Activated T-helper 17 cell treated with anti-CD3 and anti-CD28 coated beads, Interleukin-2, amount 50 U/mL, for 72 hours (primary cell): Measurements from ENCODE around the gene SDK1. TPM values are rescaled to one million over a fixed set of nuclear protein-coding genes. Genes with fewer than 3 reads are reported as not detected.

ENCODE experiments used
- ATAC-seq: fragments of 150-1000 bp; cut with Tn5 transposase; replicated peaks from 2 replicates; pipeline ENCODE4 v1.10.0; 2021; ENCODE audit warnings: mild to moderate bottlenecking, moderate library complexity
- H3K27ac Mint-ChIP-seq: one replicate; pipeline ENCODE4 v1.8.0; 2022; ENCODE audit warnings: mixed read lengths
- H3K27me3 Mint-ChIP-seq: one replicate; pipeline ENCODE4 v1.8.0; 2022; ENCODE audit warnings: mixed read lengths
- H3K36me3 Mint-ChIP-seq: one replicate; pipeline ENCODE4 v1.8.0; 2022; ENCODE audit warnings: low read depth, mild to moderate bottlenecking, mixed read lengths
- H3K4me1 Mint-ChIP-seq: one replicate; pipeline ENCODE4 v1.8.0; 2022; ENCODE audit warnings: mixed read lengths
- H3K4me3 Mint-ChIP-seq: one replicate; pipeline ENCODE4 v1.8.0; 2022; ENCODE audit warnings: mild to moderate bottlenecking, mixed read lengths
- H3K9me3 Mint-ChIP-seq: one replicate; pipeline ENCODE4 v1.8.0; 2022; ENCODE audit warnings: mixed read lengths
- total RNA-seq, 2 donors: library from RNA; stranded (reverse); gene quantifications; one replicate each; pipeline ENCODE4 v1.2.3, GENCODE V29; 2022

SDK1 gene
- total RNA-seq, 2 donors from 2014 or later: 0.06 to 1.1 TPM

- Mint-ChIP-seq H3K36me3 (no peaks in the 10 kb centered on the region), H3K4me1 (no peaks in the 10 kb centered on the region), H3K4me3 (no peak overlapping the region), H3K27me3 (peaks cover 6% of the 10 kb centered on the region), H3K9me3 (no peaks in the 10 kb centered on the region), H3K27ac (no peak overlapping the region)
- no peak for ATAC-seq
Measured at GRCh38 chr7:3821488-3821887, 520.4 kb downstream of the SDK1 start.

- H3K4me1 Mint-ChIP-seq: no peaks in the 10 kb centered on the region
- H3K36me3 Mint-ChIP-seq: no peaks in the 10 kb centered on the region
- H3K27ac Mint-ChIP-seq: no peak overlapping the region
- H3K9me3 Mint-ChIP-seq: no peaks in the 10 kb centered on the region
- H3K27me3 Mint-ChIP-seq: peaks cover 10% of the 10 kb centered on the region
- no peak for ATAC-seq
- no peak overlapping the region for H3K4me3 Mint-ChIP-seq
Measured at GRCh38 chr7:3825491-3825890, 524.4 kb downstream of the SDK1 start.

- no peak overlapping the region for H3K4me3 Mint-ChIP-seq
- no peaks in the 10 kb centered on the region for H3K36me3 Mint-ChIP-seq
- H3K27ac Mint-ChIP-seq: no peak overlapping the region
- H3K9me3 Mint-ChIP-seq: no peaks in the 10 kb centered on the region
- peaks cover 12% of the 10 kb centered on the region for H3K27me3 Mint-ChIP-seq
- no peak for ATAC-seq
- H3K4me1 Mint-ChIP-seq: no peaks in the 10 kb centered on the region
Measured at GRCh38 chr7:3832199-3832598, 531.1 kb downstream of the SDK1 start.

- no peak overlapping the region for H3K4me3 Mint-ChIP-seq
- H3K4me1 Mint-ChIP-seq: no peaks in the 10 kb centered on the region
- peaks cover 8% of the 10 kb centered on the region for H3K27me3 Mint-ChIP-seq
- H3K9me3 Mint-ChIP-seq: no peaks in the 10 kb centered on the region
- H3K36me3 Mint-ChIP-seq: no peaks in the 10 kb centered on the region
- no peak overlapping the region for H3K27ac Mint-ChIP-seq
- no peak for ATAC-seq
Measured at GRCh38 chr7:3835109-3835508, 534.1 kb downstream of the SDK1 start.

GRCh38 chr7:3836855-3837254 lies 535.8 kb downstream of the SDK1 start:
- no peaks in the 10 kb centered on the region for H3K9me3 Mint-ChIP-seq
- peaks cover 8% of the 10 kb centered on the region for H3K27me3 Mint-ChIP-seq
- no peaks in the 10 kb centered on the region for H3K36me3 Mint-ChIP-seq
- H3K27ac Mint-ChIP-seq: no peak overlapping the region
- no peak overlapping the region for H3K4me3 Mint-ChIP-seq
- no peaks in the 10 kb centered on the region for H3K4me1 Mint-ChIP-seq
- ATAC-seq: no peak

- no peak overlapping the region for H3K4me3 Mint-ChIP-seq
- H3K27me3 Mint-ChIP-seq: no peaks in the 10 kb centered on the region
- no peaks in the 10 kb centered on the region for H3K36me3 Mint-ChIP-seq
- no peak for ATAC-seq
- H3K9me3 Mint-ChIP-seq: no peaks in the 10 kb centered on the region
- H3K27ac Mint-ChIP-seq: no peak overlapping the region
- no peaks in the 10 kb centered on the region for H3K4me1 Mint-ChIP-seq
Measured at GRCh38 chr7:3844540-3845151, 543.6 kb downstream of the SDK1 start.

GRCh38 chr7:3846738-3847137 lies 545.7 kb downstream of the SDK1 start:
- Mint-ChIP-seq H3K36me3 (no peaks in the 10 kb centered on the region), H3K4me1 (no peaks in the 10 kb centered on the region), H3K4me3 (no peak overlapping the region), H3K9me3 (no peaks in the 10 kb centered on the region), H3K27me3 (peaks cover 4% of the 10 kb centered on the region), H3K27ac (no peak overlapping the region)
- ATAC-seq: no peak

- peaks cover 6% of the 10 kb centered on the region for H3K27me3 Mint-ChIP-seq
- no peak for ATAC-seq
- no peaks in the 10 kb centered on the region for H3K9me3 Mint-ChIP-seq
- H3K4me1 Mint-ChIP-seq: no peaks in the 10 kb centered on the region
- no peaks in the 10 kb centered on the region for H3K36me3 Mint-ChIP-seq
- no peak overlapping the region for H3K27ac Mint-ChIP-seq
- H3K4me3 Mint-ChIP-seq: no peak overlapping the region
Measured at GRCh38 chr7:3847336-3847735, 546.3 kb downstream of the SDK1 start.

GRCh38 chr7:3859431-3859830 lies 558.4 kb downstream of the SDK1 start:
- ATAC-seq: no peak
- H3K27me3 Mint-ChIP-seq: peaks cover 17% of the 10 kb centered on the region
- H3K9me3 Mint-ChIP-seq: no peaks in the 10 kb centered on the region
- H3K4me1 Mint-ChIP-seq: no peaks in the 10 kb centered on the region
- H3K4me3 Mint-ChIP-seq: no peak overlapping the region
- H3K27ac Mint-ChIP-seq: no peak overlapping the region
- no peaks in the 10 kb centered on the region for H3K36me3 Mint-ChIP-seq

- no peaks in the 10 kb centered on the region for H3K36me3 Mint-ChIP-seq
- H3K4me1 Mint-ChIP-seq: no peaks in the 10 kb centered on the region
- H3K9me3 Mint-ChIP-seq: no peaks in the 10 kb centered on the region
- peaks cover 22% of the 10 kb centered on the region for H3K27me3 Mint-ChIP-seq
- no peak for ATAC-seq
- no peak overlapping the region for H3K4me3 Mint-ChIP-seq
- H3K27ac Mint-ChIP-seq: no peak overlapping the region
Measured at GRCh38 chr7:3860932-3861331, 559.9 kb downstream of the SDK1 start.

- Mint-ChIP-seq H3K36me3 (no peaks in the 10 kb centered on the region), H3K27me3 (peaks cover 26% of the 10 kb centered on the region), H3K4me3 (no peak overlapping the region), H3K9me3 (no peaks in the 10 kb centered on the region), H3K4me1 (no peaks in the 10 kb centered on the region), H3K27ac (no peak overlapping the region)
- no peak for ATAC-seq
Measured at GRCh38 chr7:3861386-3861785, 560.3 kb downstream of the SDK1 start.

- peak; percentile 64 for ATAC-seq
- Mint-ChIP-seq H3K27me3 (peaks cover 24% of the 10 kb centered on the region), H3K4me3 (no peak overlapping the region), H3K27ac (no peak overlapping the region), H3K9me3 (no peaks in the 10 kb centered on the region), H3K36me3 (no peaks in the 10 kb centered on the region), H3K4me1 (no peaks in the 10 kb centered on the region)
Measured at GRCh38 chr7:3861941-3862340, 560.9 kb downstream of the SDK1 start.

- Mint-ChIP-seq H3K36me3 (no peaks in the 10 kb centered on the region), H3K4me1 (no peaks in the 10 kb centered on the region), H3K9me3 (no peaks in the 10 kb centered on the region), H3K27me3 (peaks cover 21% of the 10 kb centered on the region), H3K27ac (no peak overlapping the region), H3K4me3 (no peak overlapping the region)
- no peak for ATAC-seq
Measured at GRCh38 chr7:3862774-3863173, 561.7 kb downstream of the SDK1 start.

- H3K4me1 Mint-ChIP-seq: no peaks in the 10 kb centered on the region
- peaks cover 21% of the 10 kb centered on the region for H3K27me3 Mint-ChIP-seq
- no peaks in the 10 kb centered on the region for H3K36me3 Mint-ChIP-seq
- H3K27ac Mint-ChIP-seq: no peak overlapping the region
- no peak for ATAC-seq
- H3K9me3 Mint-ChIP-seq: no peaks in the 10 kb centered on the region
- H3K4me3 Mint-ChIP-seq: no peak overlapping the region
Measured at GRCh38 chr7:3866277-3866676, 565.2 kb downstream of the SDK1 start.

- H3K36me3 Mint-ChIP-seq: no peaks in the 10 kb centered on the region
Measured at GRCh38 chr7:3867863-3868262, 566.8 kb downstream of the SDK1 start.

More at GRCh38 chr7:3867863-3868262, 566.8 kb downstream of the SDK1 start:
- no peak overlapping the region for H3K4me3 Mint-ChIP-seq
- ATAC-seq: no peak
- no peak overlapping the region for H3K27ac Mint-ChIP-seq
- peaks cover 24% of the 10 kb centered on the region for H3K27me3 Mint-ChIP-seq
- H3K4me1 Mint-ChIP-seq: no peaks in the 10 kb centered on the region
- H3K9me3 Mint-ChIP-seq: no peaks in the 10 kb centered on the region
